HG03520 (cell line): ENCODE measurements around the gene FTSJ3.
"Not testable (repeated sequence)": the region's sequence is repeated elsewhere in the genome, so short reads cannot be mapped to it uniquely, and the experiment has no call there.

ENCODE experiments used
- ATAC-seq: cut with Tn5 transposase; IDR thresholded peaks from one replicate; pipeline ENCODE4 v1.9.1; 2021; ENCODE audit warnings: mild to moderate bottlenecking, moderate library complexity; ENCODE audit not compliant: unreplicated experiment

The FTSJ3 gene

DNA sequence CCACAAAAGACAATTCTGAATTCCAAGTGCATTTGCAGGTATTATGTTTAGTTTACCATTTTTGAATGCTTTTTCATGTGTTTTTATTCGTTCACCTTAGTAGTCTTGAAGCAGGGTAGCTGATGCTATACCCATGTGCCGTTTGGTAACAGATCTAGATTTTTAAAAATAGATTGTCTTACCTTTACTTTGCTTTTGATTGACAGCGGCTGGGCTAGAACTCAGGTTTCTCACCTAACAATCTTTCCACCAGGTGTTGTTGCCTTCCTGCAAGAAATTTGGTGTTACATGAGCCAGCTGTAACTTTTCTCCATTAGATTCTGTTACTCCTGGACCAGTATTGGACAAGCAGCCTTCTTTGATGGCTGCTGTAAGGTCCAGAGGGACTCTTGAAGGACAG, 1.5 kb upstream of the FTSJ3 start:
- no peak for ATAC-seq

DNA sequence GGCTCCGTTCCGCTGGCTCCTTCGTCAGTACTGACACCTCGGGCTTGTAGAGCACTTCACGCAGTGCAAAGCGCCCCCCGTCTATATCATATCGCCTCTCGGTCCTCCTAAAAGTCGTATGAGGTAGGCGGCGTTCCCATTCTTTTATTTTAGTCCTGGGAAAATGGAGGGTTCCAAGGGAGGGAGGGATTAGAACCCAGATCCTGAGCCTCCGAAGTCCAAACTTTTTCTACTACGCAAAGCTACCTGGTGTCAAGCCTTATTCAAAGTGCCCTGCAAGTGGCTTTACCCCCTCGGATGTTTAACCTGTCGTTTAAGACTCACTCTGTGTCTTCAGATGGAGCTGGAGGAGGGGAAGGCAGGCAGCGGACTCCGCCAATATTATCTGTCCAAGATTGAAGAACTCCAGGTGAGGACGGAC, 348 bp upstream of the FTSJ3 start:
- no peak for ATAC-seq

DNA sequence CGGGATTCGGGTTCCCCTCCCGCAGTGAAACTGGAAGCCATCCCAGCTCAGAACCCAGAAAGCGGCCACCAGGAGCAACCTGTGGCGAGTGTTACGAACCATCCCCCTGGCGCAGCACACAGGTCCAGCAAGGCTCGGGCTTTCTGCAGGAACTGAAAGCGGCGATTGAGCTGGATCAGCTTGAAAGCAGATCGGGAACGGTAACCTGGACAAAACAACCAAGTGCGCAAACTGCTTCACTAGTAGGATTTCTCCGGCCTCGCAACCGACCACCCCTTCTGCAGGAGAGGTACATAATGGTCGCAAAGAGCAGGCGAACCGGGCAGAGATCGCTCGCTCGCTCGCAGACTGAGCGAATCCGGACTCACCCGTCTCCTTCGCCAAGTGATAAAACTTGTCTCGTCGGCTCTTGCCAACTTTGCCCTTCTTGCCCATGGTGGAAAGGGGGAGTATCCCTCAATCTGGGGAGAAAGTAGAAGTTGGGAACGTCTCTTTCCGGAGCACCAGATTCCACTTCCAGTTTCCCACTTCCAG, 928 bp downstream of the FTSJ3 start:
- no peak for ATAC-seq

DNA sequence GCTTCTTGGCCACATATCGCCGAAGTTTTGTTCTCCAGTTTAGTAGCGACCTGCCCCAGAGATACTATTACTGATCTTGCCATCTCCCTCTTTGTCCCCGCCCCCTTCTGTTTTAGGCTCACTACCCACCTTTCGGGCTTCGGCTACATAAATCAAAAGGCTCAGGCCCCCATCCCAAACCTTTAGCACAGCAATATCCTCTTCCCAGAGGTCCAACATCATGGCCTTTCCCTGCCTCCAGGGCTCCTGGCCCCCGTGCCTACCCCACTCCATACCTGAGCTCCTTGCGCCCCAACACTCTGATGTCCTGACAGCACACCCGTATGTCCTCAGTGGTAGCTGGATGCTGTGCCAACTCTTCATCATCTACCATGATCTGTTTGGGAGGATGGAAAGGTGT, 3.1 kb downstream of the FTSJ3 start:
- ATAC-seq: no peak

DNA sequence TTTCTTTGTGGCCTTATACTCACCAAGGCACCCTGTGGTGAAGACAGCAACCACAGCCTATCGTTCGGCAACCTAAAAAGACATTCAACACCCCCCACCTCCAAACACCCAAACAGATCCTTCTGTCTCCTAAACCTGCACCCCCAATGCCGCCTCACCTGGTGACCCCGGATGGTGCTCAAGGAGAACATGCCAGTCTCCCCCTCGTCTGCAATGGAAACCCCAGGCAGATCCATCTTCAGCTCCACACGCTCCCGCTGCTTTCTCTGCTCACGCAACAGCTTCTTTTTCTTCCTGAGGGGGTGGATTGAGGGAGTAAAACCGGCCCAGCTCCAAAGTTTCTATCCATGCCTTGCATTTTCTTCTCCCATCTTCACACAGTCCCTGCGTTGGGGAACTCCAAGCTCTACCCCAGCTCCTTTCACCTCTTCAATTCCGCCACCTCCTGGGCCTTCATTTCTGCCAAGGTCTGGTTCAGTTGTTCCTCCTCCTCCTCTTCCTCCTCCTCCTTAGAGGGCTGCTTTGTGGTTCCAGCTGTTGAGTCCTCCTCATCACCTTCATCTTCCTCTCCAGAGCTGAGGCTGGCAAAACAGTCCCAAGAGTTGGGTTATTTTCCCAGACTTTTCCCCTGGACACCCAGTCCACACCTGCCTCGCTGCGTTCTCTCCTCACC, 3.7 kb downstream of the FTSJ3 start:
- ATAC-seq: no peak

DNA sequence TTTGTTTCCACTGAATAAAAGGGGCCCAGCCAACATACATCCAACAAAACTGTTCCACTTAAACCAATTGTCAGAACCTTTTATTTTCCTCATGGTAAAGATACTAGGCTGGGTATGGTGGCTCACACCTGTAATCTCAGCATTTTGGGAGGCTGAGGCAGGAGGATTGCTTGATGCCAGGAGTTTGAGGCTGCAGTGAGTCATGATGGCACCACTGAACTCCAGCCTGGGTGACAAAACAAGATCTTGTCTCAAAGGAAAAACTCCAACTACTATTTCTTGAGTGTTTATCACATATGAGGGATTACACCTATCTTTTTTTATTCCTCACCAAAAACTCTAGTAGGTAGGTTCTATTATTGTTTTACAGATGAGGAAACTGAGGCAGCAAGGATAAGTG, 4.9 kb downstream of the FTSJ3 start:
- ATAC-seq: no peak

DNA sequence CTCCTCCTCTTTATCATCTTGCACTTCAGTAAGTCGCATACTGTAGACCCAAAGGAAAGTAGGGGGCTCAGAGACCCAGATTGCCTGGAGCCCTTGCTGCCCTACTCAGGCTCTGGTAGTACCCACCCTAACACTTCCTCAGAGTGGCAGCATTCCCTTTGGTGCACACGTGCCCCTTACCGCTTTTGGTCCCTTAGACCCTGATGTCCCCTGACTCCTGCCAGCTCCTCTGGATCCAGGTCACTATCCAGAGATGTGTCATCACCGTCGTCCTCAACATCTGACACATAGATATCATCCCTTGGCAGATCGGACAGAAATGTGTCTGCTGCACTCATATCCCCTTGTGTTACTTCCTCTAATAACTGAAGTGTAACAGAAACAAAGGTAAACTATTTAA, 5.7 kb downstream of the FTSJ3 start:
- no peak for ATAC-seq

DNA sequence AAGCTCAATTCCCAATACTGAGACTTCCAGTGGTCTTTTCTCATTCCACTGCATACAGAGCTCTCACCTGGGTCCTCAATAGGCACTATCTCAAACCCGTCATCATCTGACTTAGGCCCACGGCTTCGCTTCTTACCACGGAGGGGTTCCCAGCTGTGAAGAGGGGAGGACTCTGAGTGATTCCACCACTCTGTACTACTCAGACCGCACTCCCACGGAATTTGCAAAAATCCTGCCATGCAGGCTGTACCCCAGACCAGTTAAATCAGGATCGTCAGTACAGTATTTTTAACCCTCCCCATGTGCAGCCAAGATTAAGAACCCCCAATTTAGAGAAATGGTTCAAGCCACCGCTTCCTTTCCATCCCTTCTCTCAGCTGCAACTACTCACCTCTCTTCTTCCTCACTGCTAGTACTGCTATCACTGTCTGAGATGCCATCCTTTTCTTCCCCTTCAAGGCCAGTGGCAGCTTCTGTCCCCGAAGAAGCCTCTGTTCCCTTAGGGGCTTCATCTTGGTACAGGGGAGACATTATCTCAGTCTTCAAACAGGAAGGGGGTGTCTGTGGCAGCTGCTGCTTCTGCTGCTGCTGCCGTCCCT, 6.4 kb downstream of the FTSJ3 start:
- ATAC-seq: no peak

DNA sequence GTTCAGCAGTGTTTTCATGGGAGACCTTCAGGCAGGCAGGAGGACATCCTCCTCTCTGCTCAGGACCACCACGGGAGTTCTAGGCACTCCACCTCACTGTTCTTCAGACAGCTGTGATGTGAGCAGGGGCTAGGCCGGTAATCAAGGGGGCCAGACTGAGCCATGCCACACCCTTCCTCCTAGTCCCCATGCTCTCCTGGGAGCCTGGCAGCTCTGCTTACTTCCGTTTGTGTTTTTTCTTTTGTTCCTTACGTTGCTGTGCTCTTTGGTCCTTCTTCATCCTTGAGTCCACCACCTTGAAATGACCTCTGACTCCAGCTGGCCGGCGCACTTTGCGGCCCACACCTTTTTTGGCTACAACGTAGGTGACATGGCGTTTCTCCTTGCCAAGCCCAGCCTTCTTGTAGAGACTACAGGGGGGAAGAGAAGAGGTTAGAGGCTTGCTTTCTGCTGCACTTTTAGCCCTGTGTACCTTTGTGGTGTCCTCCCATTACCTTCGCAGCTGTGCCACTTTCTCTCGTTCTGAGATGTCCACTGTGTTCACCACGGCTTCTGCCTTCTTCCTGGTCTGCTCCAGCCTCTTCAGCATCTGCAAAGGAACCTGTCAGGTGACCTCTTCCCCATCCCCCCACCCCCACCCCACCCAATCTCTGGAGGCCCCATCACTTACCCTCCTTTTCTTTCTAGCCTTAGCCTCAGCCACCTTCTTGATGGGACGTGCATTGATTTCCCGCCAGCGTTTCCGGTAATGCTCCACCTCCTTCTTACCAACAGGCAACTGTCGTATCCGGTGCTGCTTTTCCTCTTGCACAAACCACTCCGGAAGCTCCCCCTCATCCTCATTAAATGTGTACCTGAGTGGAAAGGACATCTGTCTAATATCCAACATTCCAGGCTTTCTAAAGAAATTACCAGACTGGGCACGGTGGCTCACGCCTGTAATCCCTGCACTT, 7.6 kb downstream of the FTSJ3 start:
- ATAC-seq: no peak

DNA sequence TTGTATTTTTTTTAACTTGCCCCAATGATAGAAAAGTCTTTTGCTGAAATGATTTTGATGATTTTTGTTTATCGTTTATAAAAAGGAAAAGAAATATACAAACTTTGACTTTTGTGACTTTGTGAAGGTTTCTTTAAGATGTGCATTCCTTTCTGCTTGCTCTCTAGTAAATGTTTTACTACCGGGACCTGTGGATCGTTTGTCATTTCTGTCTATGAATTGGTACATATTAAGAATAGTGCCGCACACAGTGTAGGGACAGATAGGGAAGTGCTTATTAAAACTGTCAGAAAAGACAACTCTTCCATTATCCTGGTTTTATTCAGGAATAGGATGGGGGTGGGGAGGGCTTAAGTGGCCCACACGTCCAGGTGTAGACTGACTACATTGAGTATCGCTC, 8.3 kb downstream of the FTSJ3 start:
- no peak for ATAC-seq

DNA sequence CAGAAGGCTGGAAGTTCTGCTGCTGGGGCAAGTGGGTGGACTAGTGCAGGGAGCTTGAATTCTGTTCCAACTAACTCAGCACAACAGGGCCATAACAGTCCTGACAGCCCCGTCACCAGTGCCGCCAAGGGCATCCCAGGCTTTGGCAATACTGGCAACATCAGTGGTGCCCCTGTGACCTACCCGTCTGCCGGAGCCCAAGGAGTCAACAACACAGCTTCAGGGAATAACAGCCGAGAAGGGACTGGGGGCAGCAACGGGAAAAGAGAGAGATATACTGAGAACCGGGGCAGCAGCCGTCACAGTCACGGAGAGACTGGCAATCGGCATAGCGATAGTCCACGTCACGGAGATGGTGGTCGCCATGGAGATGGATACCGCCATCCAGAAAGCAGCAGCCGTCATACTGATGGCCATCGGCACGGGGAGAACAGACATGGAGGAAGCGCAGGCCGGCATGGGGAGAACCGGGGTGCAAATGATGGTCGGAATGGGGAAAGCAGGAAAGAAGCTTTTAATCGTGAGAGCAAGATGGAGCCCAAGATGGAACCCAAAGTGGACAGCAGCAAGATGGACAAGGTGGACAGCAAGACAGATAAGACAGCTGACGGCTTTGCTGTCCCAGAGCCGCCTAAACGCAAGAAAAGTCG, 9.6 kb downstream of the FTSJ3 start:
- no peak for ATAC-seq

DNA sequence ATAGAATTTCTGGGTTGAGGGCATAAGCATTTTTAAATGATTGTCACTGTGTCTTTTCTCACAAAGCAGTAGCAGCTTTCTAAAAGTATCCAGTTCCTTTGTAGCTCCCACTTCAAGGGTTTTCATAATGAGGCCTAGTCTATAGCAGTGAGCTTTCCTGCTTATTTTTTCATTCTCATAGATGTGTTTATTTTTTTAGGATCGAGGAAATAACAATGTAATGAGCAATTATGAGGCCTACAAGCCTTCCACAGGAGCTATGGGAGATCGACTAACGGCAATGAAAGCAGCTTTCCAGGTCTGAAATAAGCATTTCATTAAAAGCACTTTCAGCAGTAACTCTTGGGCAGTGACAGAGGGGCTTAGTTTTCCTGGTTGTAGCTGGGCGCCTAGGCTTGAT, 10.8 kb downstream of the FTSJ3 start:
- no peak for ATAC-seq

DNA sequence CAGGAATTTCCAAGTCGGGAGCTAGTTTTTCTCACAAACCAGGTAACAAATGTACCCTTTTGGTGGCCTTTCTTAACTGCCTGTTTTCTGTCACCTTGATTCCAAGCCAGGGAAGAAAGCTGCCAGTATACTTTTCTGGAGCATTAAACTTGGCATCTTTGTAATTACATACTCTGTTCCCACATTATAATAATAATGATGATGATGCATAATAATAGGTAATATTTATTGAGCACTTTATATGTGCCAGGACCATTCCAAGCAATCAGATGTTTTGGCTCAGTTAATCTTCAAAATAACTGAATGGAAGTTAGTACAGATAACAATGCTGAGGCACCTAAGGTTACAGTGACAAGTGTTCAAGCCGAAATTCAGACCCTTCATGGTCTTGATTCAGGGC, 11.3 kb downstream of the FTSJ3 start:
- ATAC-seq: no peak

DNA sequence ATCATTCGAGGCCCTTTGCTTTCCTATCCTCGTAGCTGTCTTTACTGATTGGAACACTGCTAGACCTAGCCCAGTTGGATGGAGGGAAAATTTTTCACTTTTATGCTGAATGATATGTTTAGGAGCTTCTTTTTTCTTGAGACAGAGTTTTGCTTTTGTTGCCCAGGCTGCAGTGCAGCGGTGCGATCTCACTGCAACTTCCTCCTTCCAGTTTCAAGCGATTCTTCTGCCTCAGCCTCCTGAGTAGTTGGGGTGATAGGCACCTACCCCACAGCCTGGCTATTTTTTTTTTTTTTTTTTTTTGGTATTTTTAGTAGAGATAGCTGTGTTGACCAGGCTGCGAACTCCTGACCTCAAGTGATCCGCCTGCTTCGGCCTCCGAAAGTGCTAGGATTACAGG, 17.5 kb downstream of the FTSJ3 start:
- no peak for ATAC-seq

DNA sequence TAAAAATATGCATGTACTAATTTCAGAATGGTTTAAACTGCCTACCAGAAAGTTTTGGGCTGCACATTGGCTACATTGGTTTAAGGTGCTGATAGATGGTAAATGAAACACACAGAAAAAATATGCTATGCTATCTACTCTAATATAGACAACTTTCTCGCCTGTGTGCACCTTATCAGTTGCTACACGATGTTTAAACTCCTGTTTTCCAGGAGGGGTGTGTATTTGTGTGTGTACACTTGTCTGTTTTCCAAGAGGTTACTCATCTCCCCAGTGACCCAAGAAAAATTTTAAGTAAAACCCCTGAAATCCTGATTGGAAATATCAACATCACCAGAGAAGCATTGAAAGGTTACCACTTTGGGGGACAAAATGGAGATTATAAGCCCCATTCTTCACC, 21.9 kb downstream of the FTSJ3 start:
- no peak for ATAC-seq

DNA sequence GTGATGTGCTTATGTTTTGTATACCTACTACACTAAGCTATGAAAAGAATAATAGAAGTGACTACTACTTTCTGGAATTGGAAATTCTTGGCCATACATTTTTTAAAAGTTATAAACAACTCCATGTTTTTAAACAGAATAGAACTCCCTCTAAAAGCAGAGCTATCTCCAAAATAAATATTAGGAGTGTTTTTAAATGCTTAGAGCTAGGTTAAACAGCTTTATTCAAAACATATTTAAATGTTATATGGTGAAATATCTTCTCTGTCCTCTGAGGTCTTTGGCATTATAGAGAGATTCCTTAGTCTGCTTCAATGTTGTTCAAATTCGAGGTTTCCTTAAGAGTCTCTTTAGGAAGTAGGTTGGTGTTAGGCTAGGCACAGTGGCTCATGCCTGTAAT, 23.1 kb downstream of the FTSJ3 start:
- no peak for ATAC-seq

DNA sequence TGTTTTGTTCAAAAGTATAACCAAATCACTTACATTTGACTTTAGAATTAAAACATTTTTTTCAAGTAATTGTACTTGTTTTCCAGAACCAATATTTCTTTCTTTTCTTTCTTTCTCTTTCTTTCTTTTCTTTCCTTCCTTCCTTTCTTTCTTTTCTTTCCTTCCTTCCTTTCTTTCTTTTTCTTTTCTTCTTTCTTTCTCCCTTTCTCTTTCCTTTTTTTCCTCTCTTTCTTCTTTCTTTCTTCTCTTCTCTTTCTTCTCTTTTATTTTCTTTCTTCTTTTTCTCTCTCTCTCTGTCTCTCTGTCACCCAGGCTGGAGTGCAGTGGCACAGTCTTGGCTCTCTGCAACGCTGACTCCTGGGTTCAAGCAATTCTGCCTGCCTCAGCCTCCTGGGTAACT, 26.7 kb downstream of the FTSJ3 start:
- no peak for ATAC-seq

DNA sequence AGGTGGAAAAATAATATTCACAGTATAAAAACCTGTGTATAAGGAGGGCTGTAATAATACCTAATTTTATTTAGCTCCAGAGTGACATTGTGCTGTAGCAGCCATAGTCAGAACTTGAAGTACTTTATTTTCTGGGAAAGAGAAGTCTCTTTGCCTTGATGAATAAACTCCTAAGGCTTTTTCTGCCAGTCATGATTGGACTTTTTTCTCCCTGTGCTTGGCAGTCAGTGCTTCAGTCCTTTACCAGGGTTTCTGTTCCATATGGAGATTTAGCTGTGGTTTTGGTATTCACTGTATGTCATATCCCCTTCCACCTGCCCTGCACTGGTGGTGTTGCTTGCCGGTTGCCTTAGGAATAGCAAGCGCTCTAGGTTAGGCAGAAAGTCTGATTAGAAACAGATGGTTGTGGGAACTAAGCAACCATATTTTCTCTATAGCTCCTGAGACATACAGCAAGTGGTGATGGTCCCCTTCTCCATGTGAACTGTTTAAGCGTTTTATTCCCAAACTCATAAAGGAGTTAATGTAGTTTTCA, 28.8 kb downstream of the FTSJ3 start:
- ATAC-seq: no peak

DNA sequence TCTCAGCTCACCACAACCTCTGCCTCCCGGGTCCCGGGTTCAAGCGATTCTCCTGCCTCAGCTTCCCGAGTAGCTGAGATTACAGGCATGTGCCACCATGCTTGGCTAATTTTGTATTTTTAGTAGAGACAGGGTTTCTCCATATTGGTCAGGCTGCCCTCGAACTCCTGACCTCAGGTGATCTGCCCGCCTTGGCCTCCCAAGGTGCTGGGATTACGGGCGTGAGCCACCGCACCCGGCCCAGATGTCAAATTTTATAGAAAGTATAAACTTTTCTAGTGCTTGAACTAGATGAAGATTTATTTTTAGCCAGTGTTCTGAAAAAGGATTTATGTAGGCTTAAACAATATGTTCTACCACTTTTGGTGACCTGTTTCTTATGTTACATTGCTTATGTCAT, 31.1 kb downstream of the FTSJ3 start:
- not testable (repeated sequence) for ATAC-seq

DNA sequence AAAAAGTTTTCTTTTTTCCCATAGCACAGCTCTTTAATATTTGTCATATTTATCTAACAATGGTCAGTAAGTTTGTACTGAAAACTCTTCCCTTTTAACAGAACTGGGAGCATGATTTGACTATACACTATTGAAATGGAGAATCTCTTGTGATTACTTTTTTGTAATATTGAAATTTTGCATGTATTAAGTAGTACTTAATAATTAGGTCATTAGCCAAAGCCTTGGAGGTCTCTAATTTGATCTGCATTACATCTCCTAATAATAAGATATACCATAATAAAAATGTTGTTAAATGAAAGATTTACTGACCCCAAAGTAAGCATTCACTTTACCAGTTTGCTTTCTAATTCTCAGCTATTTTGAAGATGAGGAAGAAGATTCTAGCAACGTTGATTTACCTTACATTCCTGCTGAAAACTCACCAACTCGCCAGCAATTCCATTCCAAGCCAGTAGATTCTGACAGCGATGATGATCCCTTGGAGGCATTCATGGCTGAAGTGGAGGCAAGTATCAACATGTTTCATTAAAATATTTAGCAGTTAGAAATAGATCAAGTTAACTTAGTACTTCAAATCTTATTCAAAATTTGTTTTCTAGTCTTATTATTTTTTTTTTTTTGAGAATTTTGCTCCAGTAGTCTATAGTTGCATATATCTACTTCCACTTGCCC, 35.3 kb downstream of the FTSJ3 start:
- ATAC-seq: no peak
